Progenitor cell of endocrine pancreas (in vitro differentiated cells): ENCODE data around the gene CCDC159. TPM values are rescaled to one million over a fixed set of nuclear protein-coding genes. Genes with fewer than 3 reads are reported as not detected.

ENCODE experiments used
- DNase-seq: peaks from one replicate; pipeline ENCODE4 v3.0.0; 2021; ENCODE audit warnings: low spot score; ENCODE audit not compliant: unreplicated experiment
- H3K27ac Mint-ChIP-seq: 2 replicates; pipeline ENCODE4 v1.8.0; 2021; ENCODE audit warnings: mild to moderate bottlenecking, moderate library complexity, mixed read lengths
- H3K27me3 Mint-ChIP-seq: 2 replicates; pipeline ENCODE4 v1.8.0; 2021; ENCODE audit warnings: mixed read lengths
- H3K36me3 Mint-ChIP-seq: 2 replicates; pipeline ENCODE4 v1.8.0; 2022; ENCODE audit warnings: mixed read lengths; ENCODE audit not compliant: insufficient read depth
- H3K4me1 Mint-ChIP-seq: 2 replicates; pipeline ENCODE4 v1.8.0; 2021; ENCODE audit warnings: low read depth, mixed read lengths
- H3K4me3 Mint-ChIP-seq: 2 replicates; pipeline ENCODE4 v1.8.0; 2021; ENCODE audit warnings: low read depth, mild to moderate bottlenecking, moderate library complexity, mixed read lengths
- H3K9me3 Mint-ChIP-seq: 2 replicates; pipeline ENCODE4 v1.8.0; 2021; ENCODE audit warnings: low read depth, mixed read lengths
- total RNA-seq: library from RNA; stranded (reverse); gene quantifications from 2 replicates; pipeline ENCODE4 v1.2.1, GENCODE V29; 2021
- TF ChIP-seq, protein P1 (sequence below): fragments of 200-600 bp; sonication (generic); IDR thresholded peaks from one replicate; pipeline ENCODE4 v1.5.0; 2021; ENCODE audit warnings: antibody characterized with exemption, mild to moderate bottlenecking; ENCODE audit not compliant: unreplicated experiment

The CCDC159 gene
- total RNA-seq, 1 donor from 2014 or later: 25.0 TPM

DNA sequence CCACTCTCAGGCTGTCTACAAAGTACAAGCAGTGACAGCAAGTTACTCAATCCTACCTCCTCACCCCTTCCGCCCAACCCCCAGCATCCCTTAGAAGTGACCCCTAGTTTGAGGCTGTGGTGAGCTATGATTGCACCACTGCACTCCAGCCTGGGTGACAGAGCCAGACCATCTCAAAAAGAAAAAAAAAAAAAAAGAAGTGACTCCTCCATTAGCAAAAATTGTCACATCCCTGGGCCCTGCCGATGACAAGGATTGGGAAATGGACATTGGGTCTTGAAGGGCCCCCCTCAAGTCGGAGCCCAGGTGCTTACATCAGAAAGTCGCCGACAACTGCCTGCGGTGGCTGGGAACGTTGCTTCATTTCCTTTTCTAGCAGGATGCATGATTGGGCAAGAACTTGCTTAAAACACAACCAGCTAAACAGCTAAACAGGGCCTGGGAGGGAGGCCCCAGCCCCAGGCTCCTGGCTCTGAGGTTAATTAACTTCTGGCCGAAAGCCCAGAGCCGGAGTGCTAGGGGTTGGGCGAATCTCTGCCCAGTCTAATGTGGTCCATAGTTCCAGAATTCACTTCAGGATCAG is 22.1 kb upstream of the CCDC159 start:
- Mint-ChIP-seq H3K4me3 (no peak overlapping the region), H3K9me3 (no peaks in the 10 kb centered on the region), H3K36me3 (peaks cover 4% of the 10 kb centered on the region), H3K27ac (no peak overlapping the region), H3K27me3 (no peaks in the 10 kb centered on the region), H3K4me1 (peaks cover 11% of the 10 kb centered on the region)
- TF ChIP-seq, protein P1, sequence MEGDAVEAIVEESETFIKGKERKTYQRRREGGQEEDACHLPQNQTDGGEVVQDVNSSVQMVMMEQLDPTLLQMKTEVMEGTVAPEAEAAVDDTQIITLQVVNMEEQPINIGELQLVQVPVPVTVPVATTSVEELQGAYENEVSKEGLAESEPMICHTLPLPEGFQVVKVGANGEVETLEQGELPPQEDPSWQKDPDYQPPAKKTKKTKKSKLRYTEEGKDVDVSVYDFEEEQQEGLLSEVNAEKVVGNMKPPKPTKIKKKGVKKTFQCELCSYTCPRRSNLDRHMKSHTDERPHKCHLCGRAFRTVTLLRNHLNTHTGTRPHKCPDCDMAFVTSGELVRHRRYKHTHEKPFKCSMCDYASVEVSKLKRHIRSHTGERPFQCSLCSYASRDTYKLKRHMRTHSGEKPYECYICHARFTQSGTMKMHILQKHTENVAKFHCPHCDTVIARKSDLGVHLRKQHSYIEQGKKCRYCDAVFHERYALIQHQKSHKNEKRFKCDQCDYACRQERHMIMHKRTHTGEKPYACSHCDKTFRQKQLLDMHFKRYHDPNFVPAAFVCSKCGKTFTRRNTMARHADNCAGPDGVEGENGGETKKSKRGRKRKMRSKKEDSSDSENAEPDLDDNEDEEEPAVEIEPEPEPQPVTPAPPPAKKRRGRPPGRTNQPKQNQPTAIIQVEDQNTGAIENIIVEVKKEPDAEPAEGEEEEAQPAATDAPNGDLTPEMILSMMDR: no peak
- DNase-seq: no peak

DNA sequence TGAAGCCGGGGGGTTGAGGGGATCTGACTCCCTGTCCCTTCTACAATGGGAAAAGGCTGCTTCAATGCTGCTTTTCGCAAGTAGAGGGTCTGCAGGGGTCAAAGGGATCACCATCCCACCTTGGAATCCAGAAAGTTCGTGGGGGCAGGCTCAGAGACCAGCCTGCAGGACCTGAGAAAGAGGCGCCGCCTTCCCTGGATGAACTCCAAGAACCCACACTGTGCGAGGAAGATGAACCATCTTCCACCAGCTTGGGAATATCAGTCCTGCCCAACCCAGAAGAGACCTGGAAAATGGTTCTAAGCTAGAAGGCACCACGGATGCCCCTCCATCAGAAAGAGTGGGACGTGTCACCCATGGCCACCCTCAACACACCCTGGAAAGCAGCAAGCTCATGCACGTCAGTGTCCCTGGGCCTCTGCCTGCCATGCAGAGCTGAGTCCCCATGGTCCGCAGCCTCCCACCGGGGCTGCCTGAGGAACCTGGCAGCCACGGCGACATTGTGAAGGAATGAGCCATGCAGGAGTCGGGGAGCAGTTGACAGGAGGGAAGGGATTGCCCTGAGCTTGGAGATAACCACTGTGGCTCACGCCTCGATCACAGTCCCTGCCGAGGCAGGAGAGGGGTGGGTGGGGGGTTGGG is 21.4 kb upstream of the CCDC159 start:
- Mint-ChIP-seq H3K36me3 (peaks cover 6% of the 10 kb centered on the region), H3K27me3 (no peaks in the 10 kb centered on the region), H3K4me3 (no peak overlapping the region), H3K27ac (no peak overlapping the region), H3K9me3 (no peaks in the 10 kb centered on the region), H3K4me1 (peaks cover 11% of the 10 kb centered on the region)
- TF ChIP-seq, protein P1: no peak
- DNase-seq: no peak

DNA sequence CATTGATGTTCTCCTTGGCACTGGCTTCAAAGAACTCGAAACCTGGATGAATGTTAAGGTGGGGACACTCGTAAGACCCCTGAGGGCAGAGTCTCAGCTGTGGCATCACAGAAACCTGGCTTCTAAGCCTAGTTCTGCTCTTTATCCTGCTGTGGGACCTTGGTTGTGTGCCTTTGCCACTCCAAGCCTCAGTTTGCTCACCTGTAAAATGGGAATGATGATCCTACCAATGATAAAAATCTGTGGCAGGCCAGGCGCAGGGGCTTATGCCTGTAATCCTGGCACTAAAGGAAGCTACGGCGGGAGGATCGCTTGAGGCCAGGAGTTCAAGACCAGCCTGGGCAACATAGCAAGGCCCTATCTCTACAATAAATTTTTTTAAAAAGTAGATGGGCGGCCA is 20.8 kb upstream of the CCDC159 start:
- H3K36me3 Mint-ChIP-seq: peaks cover 6% of the 10 kb centered on the region
- no peaks in the 10 kb centered on the region for H3K9me3 Mint-ChIP-seq
- H3K27ac Mint-ChIP-seq: no peak overlapping the region
- H3K4me1 Mint-ChIP-seq: peaks cover 11% of the 10 kb centered on the region
- H3K4me3 Mint-ChIP-seq: no peak overlapping the region
- TF ChIP-seq, protein P1: no peak
- DNase-seq: no peak
- H3K27me3 Mint-ChIP-seq: no peaks in the 10 kb centered on the region

DNA sequence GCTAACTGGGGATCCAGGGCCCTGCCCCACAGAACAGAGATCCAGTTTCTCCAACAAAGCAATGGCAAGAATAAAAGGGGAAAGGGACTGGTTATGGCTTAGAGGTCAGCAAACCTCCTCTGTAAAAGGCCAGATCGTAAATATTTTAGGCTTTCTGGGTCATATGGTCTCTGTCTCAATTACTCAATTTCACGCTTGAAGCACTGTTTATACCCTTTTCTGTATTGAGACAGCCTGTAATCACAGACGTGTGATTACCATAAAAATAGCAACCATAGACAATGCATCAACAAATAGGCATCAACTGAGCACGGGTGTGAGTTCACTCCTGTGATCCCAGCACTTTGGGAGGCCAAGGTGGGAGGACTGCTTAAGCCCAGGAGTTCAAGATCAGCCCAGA is 16.2 kb upstream of the CCDC159 start:
- no peak overlapping the region for H3K27ac Mint-ChIP-seq
- no peaks in the 10 kb centered on the region for H3K27me3 Mint-ChIP-seq
- no peak for DNase-seq
- TF ChIP-seq, protein P1: no peak
- H3K9me3 Mint-ChIP-seq: no peaks in the 10 kb centered on the region
- H3K4me1 Mint-ChIP-seq: no peaks in the 10 kb centered on the region
- H3K4me3 Mint-ChIP-seq: no peak overlapping the region
- peaks cover 17% of the 10 kb centered on the region for H3K36me3 Mint-ChIP-seq

DNA sequence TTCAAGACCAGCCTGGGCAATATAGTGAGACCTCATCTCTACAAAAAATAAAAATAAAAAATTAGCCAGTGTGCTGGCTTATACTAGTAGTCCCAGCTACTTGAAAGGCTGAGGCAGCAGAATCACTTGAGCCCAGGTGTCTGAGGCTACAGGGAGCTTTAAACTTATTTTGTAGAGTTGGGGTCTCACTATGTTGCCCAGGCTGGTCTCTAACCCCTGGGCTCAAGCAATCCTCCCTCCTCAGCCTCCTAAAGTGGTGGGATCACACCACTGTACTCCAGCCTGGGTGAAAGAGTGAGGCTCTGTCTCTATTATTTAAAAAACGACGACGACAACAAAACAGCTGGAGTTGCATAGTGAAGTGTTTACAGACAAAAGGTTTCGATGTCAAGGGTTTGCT is 14.8 kb upstream of the CCDC159 start:
- no peak for DNase-seq
- peaks cover 25% of the 10 kb centered on the region for H3K36me3 Mint-ChIP-seq
- H3K27me3 Mint-ChIP-seq: no peaks in the 10 kb centered on the region
- H3K27ac Mint-ChIP-seq: no peak overlapping the region
- no peaks in the 10 kb centered on the region for H3K9me3 Mint-ChIP-seq
- no peaks in the 10 kb centered on the region for H3K4me1 Mint-ChIP-seq
- TF ChIP-seq, protein P1: no peak
- no peak overlapping the region for H3K4me3 Mint-ChIP-seq
